ENCODE measurements around the gene CLDN16.

- TF ChIP-seq CTCF (IDR thresholded peaks at IDR 0.05; ENCODE audit: borderline replicate concordance, extremely low read depth, low read length, poor library complexity, severe bottlenecking): no peak
- TF ChIP-seq EZH2 (IDR thresholded peaks at IDR 0.05; ENCODE audit: borderline replicate concordance, low read depth, low read length, severe bottlenecking): no peak
These were observed 35.0 kb upstream of the CLDN16 start for GRCh38 chr3:190352861-190353457.

Measured in DND-41 (cell line).